ENCODE data around the gene MICAL3.

DNA sequence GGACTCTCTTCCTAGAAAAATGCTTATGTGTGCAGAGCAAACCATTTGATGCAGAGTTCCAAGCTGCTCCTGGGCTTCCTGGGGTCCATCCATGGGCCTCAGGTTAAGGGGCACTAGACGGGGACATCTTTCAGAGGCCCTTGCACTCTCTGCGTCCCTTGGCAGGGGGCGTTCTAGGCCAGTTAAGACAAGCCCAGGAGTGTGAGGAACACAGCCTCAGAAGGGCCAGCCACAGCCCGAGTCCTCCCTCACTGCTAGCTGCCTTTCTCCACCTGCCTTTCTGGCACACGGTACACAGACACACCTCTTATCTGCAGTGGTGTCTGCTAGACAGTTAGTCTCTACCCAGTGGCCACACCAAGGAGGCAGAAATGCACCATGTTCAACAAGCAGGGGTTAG, 232.1 kb downstream of the MICAL3 start:
- TF ChIP-seq, protein P1, sequence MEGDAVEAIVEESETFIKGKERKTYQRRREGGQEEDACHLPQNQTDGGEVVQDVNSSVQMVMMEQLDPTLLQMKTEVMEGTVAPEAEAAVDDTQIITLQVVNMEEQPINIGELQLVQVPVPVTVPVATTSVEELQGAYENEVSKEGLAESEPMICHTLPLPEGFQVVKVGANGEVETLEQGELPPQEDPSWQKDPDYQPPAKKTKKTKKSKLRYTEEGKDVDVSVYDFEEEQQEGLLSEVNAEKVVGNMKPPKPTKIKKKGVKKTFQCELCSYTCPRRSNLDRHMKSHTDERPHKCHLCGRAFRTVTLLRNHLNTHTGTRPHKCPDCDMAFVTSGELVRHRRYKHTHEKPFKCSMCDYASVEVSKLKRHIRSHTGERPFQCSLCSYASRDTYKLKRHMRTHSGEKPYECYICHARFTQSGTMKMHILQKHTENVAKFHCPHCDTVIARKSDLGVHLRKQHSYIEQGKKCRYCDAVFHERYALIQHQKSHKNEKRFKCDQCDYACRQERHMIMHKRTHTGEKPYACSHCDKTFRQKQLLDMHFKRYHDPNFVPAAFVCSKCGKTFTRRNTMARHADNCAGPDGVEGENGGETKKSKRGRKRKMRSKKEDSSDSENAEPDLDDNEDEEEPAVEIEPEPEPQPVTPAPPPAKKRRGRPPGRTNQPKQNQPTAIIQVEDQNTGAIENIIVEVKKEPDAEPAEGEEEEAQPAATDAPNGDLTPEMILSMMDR (IDR thresholded peaks at IDR 0.05) = no peak
- TF ChIP-seq EP300 (IDR thresholded peaks at IDR 0.05) = no peak

All from tibial nerve (tissue), 4 donors.